Left ventricle myocardium superior (tissue), 1 donor: ENCODE data around the gene ASPG. TPM values are rescaled to one million over a fixed set of nuclear protein-coding genes. Genes with fewer than 3 reads are reported as not detected.

Source experiments
- ATAC-seq: fragments of 200-7000 bp; cut with Tn5 transposase; one replicate; pipeline ENCODE4 v1.9.1; 2020; ENCODE audit warnings: mild to moderate bottlenecking, moderate library complexity
- DNase-seq: peaks from one replicate; pipeline ENCODE4 v3.0.0-alpha.2; 2020
- intact Hi-C: fragments of 100-400 bp; cut with micrococcal nuclease; formaldehyde crosslinking; loops from one replicate; pipeline ENCODE4 v1.11.0; 2022
- total RNA-seq: library from RNA; stranded (reverse); fragmentation: NEBNext Ultra II Directional; extraction: Animal tissue kit (Norgen Biotek cat#: 25700); gene quantifications from one replicate; pipeline ENCODE4 v1.2.1, GENCODE V29; 2021
- donor health status: DM: no; HTN: yes; CAD: no; lungs with severe emphysema.

Gene ASPG
- total RNA-seq, 1 donor from 2014 or later: 28.2 TPM

DNA sequence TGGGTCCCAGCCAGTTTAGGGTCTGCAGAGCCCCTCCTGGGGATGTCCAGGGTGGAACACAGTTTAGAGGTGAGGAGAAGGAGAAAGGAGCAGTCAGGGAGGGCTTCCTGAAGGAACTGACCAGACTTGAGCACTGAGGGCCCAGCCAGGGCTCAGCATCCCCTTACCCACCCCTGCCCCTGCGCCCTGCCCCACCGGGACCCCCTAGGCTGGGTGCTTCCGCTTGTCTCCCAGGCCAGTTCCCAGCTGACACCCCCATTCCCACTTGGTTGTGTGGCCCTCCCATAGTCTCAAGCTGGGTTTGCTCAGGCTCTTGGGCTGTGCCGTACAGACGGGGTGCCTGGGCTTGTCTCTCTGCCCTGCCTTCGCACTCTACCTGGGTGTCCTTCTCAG, 26.6 kb downstream of the ASPG start:
- no peak for ATAC-seq
- no peak for DNase-seq

DNA sequence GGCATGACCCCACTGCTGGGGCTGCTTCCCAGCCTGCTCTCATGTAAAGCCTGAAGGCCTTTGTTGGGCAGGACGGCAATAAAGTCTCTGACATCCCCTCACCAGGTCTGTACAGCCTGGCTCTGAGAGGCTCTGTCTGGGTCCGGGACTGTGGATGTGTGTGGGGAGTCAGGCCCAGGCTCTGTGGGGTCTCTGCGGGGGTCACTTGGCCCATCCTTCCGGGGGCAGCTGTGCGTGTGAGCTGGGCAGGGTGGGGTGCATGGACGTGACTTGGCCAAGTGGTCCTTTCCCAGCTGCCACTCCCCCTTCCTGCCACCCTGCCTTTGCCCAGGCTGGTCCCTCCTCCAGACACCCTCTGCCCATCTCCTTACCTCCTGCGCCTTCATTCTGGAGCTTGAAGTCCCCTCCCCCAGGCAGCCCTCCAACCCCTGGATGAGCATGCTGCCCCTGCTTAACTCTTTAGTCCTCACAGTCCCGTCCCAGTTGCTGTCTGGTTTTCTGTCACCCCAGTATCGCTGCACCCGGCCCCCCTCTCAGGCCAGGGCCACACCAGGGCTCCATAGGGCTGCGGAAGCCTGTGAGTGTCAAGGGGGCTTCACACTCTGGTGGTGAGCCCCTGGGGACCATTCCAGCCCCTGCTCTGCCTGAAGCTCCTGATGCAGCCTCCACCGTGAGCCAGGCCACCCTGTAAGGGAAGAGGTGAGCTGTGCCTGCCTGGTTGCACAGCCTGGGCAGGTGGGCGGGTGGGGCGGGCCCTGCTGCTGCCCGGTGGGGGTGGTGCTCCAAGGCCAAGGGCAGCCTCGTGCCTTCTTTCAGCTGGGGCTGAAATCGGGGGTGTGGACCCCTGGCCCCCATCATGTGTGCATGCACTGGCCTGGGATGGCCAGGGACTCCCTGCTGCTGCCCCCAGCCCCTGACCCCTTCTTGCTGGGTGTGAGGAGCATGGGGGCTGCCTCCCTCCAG, 27.4 kb downstream of the ASPG start:
- intact Hi-C loops: no loop called here
- DNase-seq (peak; percentile 10), ATAC-seq (no peak)

More for the DNA sequence above, 26.6 kb downstream of the ASPG start:
- intact Hi-C loops: no loop called here

DNA sequence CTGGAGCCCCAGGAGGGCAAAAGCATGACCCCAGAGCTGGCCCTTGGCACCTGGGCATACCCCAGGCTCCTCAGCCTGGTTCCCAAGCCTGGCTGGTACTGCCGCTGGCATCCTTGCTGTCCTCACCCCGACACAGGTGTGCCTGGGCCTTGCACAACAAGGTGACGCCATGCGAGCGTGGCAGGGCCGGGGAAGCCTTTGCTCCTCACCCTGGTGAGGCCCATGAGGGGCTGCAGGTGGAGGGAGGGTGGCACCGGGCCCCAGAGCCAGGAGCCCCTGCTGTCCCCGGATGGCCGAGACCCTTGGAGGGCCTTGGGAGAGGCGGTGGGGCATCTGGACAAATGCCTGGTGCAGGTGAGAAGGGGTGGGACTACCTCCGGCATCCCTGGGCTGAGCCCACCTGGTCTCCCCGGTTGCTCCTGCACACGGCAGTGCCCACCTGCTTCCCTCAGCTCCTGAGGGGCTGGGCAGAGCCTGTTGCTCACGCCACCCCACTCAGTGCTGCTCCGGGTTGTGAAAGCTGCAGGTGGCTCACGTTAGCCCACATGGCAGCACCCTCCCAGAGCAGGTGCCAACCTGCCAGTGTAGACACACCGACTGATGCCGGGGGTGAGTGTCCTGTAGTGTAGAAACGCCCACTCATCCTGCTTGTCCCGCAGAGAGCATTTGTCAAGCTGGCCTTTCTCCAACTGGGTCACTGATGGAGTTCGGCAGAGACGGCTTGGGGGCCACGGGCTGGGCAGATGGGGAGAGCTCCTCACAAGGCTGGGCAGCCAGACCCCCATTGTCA, 28.3 kb downstream of the ASPG start:
- DNase-seq (peak; percentile 23), ATAC-seq (no peak)
- intact Hi-C loops: no loop called here

DNA sequence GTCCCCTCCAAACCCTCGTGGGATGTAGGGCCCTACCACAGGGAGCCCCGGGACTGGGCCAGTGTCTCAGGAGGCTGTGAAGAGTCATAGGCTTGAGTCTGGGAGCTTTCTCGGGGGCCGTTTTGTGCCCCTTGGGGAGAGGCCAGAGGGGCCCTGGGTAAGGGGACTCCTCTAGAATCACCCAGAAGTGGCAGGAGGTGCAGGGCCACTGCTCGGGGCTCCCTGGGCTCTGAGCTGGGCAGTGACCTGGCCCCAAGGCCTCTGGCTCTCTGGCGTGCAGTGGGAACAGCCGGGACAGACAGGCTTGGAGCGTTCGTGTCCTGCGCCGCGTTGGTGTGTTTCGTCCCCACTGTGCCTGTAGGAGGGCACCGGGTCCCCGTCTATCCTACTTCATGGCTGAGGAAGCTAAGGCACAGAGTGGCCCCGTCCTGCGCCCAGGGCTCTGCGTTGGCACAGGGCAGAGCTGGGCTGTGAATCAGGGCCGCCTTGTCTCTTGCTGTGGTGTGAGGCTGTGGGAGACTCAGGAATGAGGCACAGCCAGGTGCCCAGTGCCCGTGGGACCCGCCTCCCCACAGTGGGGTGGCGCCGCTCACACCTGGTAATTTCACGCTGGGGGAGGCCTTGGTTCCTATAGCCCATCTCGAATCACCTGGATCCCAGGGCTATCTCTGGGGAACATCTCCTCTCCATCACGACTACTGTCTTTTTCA, 29.1 kb downstream of the ASPG start:
- no peak for ATAC-seq

DNA sequence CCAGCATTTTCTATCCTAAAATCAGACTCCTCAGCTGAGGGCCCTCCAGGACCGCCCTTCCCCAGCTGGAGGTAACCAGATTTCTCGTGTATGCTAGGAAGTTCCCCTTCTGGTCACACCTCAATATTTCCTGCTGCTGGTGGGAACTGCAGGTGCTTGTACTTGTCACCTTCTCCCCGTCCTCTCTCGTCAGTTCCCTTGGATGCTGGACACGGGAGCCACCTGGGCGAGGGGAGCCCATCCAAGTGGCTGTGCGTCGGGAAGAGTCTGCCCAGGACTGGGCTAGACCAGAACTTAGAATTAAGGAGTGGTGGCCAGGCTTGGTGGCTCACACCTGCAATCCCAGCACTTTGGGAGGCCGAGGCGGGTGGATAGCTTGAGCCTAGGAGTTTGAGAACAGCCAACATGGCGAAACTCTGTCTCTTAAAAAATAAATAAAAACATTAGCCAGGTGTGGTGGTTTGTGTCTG, 29.7 kb downstream of the ASPG start:
- ATAC-seq: no peak
- DNase-seq: peak; percentile 15
- intact Hi-C loops: no loop called here

More for the DNA sequence above, 29.1 kb downstream of the ASPG start:
- peak; percentile 24 for DNase-seq
- intact Hi-C loops: no loop called here

DNA sequence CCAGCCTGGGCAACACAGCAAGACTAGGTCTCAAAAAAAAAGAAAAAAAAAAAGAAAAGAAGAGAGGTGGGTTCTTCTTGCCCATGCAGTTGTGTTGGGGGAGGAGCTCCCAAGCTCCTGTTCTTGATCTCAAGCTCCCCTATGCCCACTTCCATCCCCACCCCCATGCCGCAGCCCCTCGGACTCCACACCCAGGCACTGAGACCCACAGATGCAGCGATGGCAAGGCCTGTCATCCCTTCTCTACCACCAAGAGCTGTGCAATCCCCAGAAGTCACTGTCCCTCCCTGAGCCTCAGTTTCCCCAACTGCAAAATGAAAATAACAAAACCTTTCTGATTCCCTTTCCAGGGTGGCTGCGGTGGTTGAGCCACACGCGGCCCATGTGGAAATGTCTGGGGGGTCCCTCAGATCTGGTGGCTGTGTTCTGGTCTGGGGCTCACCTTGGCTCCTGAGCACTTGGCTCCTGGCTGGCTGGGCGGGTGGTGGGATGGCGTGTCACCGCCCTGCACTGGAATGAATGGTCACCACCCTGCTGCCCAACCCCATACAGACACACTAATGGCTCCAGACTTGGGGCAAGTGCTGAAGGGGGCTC, 30.3 kb downstream of the ASPG start:
- intact Hi-C loops: no loop called here
- DNase-seq (peak; percentile 14), ATAC-seq (no peak)

DNA sequence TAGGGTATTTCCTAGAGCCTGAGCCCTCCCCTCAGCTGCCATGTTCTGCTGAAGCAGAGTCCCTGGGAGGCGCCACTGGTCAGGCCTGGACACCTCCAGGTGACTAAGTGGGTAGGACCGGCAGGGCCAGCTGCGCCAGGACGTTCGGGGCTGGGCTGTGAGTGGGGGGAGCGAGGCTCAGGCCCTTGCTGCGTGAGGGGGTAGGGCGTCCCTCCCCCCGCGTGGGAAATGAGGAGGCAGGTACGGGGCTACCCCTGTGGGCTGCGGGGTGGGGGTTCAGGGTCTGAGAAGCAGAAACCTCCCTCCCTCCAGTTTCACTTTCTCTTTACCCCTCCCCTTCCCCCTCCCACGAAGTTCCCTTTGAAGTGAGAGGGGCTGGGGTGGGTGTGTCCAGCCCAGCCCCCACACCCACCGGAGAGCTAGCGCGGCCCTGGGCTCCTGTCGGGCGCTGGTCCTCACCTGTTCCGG, 30.8 kb downstream of the ASPG start:
- DNase-seq (peak; percentile 20), ATAC-seq (no peak)
- intact Hi-C loops: no loop called here

DNA sequence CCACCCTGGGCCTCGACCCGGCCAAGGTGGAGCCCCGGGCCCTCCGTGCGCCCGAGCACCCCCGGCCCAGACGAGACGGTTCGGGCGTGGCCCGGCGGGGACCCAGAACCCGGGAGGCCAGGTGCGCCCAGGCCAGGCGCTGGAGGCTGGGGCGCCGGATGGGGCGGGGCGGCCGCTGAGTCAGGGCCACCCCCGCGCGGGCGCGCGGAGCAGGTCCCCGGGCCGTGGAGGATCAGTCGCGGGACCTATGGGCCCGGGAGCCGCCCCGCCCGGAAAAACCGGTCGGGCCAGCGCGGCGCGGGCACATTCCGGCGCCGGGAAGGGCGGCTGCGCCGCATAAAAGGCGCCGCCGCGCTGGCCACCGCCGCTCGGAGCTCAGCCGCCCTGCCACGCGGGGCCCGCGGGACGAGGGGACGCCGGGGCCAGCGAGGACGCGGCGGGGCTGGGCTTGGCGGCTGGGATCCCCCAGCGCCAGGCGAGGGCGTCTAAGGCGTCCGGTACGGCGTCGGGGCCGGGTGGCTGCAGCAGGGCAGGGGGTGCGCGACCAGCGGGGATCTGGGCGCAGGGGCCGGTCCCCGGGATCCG, 31.3 kb downstream of the ASPG start:
- ATAC-seq (peak; percentile 45), DNase-seq (peak; percentile 26)
- intact Hi-C loops: no loop called here

DNA sequence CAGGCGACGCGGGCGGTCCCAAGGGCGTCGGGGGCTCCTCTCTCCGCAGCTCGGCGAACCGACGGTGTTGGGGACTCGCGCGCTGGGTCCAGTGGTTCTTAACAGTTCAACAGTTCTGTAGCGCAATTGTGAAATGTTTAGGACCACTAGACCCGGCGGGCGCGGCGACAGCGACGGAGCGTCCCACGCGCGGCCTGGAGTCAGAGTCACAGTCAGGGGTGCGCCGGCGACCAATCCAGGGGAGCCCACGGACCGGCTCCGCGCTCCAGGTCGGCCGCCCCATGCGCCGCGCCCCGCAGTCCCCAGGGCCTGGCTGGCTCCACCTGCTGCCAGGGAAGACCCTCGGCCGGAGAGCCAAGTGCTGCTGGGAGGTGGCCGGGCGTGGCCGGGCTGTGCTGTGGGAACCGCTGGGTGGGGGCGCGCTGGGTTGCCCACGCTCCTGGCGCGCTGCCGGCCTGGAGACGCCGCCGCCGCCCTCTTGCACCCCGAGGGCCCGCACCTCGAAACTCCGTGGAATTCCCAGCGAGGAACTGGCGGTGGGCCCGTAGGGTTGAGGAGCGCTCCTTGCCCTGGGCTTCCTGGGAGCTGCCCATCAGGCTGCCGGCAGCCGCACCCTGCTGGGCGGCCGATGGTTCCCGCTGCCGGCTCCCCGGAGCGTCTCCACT, 32.0 kb downstream of the ASPG start:
- DNase-seq (peak; percentile 29), ATAC-seq (no peak)
- intact Hi-C loops: no loop called here

DNA sequence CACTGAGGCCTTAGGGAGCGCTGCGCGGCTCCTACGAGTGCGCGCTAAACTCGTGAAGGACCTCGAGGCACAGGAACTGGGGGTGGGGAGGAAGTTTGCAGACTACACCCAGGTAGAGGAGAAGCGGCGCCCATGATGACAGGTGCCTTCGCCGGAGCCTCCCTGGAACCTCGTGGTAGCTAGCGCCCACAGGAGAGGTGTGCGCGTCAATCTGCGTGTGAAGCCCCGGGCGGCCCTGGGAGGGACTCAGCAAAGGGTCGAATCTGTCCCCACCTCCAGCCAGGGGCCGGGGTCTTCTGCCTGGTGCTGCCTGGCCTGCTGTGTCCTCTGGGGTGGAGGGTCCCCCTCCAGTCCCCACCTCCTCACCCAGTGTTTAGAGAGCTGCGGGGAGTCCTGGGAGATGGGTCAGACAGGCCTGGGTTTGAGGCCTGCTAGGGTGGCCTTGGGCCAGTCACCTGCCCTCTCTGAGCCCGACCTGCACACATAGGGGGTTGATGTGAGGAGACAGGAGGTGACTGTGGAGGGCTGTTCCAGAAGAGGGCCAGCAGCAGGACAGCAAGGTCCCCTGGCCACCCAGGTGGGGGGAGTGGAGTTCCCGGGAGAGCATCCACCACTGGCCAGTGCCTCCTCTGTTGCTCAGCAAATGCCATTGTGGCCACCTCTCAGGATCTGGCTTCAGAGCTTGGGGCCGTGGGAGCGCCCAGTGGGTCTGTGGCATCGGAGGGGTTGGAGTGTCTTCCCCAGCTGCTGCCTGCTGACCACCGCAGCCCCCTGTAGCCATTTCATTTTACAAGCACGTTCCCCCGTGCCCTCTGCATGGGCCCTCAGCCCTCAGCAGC, 32.7 kb downstream of the ASPG start:
- DNase-seq: peak; percentile 20
- intact Hi-C loops: no loop called here
- ATAC-seq: no peak

DNA sequence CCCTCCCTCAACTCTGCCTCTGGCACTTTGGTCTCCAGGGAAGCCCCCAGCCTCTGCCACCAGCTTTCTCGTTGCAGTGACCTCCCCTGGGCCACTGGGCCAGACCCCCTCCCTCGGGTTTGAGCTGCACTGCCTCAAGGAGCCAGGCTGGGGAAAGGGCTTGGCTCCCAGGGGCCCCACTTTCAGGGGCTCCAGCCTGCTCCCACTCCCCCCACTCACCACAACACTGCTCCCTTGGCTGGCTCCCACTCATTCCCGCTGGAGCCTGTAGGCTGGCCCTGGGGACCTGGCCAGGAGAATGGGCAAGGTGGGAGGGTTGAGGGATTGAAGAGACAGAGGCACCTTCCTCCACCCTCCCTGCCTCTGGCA, 33.6 kb downstream of the ASPG start:
- DNase-seq (peak; percentile 10), ATAC-seq (no peak)
- intact Hi-C loops: no loop called here

DNA sequence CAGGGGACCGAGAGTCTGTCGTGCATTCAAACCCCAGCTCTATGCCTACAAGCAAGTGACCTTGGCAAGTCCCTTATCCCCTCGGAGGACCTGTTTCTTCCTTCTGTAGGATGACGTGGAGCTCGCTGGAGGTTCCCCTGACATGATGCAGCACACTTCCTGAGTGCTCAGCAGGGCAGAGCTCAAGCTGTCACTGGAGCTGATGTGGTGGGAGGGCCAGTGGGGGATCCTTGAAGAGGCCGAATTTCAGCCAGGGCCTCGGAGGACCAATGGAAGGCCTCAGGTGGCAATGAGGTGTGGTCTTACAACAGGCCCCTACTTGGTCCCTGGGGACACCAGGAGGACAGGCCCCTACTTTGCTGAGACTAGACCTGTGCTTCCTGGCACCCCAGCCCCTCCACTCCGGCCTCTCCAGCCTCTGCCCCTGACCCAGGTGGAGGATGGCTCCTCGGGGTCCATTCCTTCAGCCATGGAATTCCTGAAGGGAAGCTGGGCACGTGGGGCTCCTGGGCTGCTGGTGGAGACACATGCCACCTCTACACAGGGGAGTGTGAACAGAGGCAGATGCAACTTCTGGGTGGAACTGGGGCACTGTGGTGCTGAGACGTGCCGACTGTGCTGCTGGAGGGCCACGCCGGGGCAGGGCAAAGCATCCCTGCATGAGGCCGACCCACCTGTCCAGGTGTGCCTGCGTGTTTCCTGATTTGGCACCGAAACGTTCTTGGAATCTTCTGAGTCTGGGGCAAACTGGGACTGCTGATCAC, 34.2 kb downstream of the ASPG start:
- peak; percentile 13 for DNase-seq
- intact Hi-C loops: no loop called here
- ATAC-seq: no peak

DNA sequence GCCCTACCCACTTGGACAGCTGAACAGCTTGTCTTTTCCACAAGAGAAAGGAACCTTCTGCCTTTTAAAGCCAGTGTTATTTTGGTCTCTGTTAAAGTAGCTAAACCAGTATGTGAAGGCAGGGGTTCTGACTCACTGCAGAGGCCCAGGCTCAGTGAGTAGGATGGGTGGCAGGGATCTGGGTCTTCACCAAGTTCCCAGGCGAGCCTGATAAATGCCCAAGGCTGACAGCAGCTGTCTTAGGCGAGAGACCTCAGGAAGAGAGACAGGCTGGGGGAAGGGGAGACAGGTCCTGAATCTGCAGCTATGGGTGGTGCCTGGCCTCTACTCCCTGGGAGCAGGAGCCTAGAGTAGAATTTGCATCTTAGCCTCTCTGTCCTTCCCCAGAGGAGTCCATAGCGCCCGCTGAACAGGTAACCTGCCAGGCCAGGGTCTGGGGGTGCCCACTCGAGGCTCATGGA, 34.8 kb downstream of the ASPG start:
- DNase-seq (no peak), ATAC-seq (no peak)
- intact Hi-C loops: no loop called here

DNA sequence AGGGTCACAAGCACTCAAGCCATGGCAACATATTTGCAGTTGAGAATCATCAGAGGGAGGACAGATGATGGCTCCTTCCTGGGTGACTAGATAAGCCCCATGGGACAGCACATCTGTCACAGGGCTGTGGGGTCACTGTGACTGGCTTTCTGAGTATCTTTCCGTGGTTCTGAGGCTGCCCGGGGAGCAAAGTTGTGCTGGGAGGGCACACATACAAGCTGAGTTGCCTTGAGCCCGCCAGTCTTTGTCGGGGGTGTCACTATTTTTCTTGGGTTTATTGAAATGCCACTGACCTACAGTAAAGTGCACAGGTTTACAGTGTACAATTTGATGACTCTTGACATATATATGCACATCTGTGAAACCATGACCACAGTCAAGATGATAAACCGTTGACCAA, 35.6 kb downstream of the ASPG start:
- intact Hi-C loops: no loop called here
- no peak for DNase-seq
- ATAC-seq: no peak

DNA sequence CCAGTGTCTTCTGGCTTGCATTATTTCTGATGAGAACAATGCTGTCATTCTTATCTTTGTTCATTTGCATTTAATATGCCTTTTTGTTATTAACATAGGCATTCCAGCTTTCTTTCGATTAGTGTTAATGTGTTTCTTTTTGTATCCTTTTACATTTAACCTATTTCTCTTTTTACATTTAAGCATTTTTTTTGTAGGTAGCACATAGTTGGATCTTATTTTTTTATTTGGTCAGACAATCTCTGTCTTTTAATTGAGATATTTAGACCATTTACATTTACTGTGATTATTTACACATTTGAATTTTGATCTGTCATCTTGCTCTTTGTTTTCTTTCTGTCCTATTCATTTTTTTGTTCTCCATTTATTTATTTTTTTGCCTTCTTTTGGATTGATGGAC, 38.4 kb downstream of the ASPG start:
- no peak for ATAC-seq
- no peak for DNase-seq
- intact Hi-C loops: no loop called here

DNA sequence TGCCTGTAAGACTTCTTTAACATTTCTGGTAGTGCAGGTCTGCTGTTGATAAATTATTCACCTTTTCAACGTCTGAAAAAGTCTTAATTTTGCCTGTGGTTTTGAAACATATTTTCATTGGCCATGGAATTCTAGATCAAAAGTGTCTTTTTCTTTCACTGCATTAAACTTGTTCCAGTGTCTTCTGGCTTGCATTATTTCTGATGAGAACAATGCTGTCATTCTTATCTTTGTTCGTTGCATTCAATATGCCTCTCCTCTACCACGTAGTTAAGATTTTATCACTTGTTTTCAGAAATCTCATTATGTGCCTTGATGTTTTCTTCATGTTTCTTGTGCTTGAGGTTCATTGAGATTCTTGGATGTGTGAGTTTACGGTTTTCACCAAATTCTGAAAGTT, 39.5 kb downstream of the ASPG start:
- intact Hi-C loops: no loop called here
- DNase-seq: no peak
- ATAC-seq: no peak

DNA sequence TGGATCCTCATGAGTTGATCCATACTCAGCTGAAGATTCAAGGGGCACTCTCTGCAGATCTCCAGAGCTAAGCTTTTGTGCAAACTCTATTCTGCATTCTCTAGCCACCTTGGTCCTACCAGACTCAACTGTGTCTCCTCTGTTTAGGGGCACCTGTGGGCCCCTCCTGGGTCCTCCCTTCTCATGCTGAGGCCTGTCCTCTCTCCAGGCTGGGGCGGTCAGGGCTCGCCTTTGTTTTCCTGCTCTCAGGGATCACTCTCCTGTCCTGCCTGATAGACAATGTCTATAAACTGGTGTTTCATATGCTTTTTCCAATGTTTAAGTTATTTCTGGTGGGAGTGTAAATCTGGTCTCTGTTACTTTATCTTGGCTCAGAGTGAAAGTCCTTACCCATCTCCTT, 41.3 kb downstream of the ASPG start:
- DNase-seq (no peak), ATAC-seq (no peak)
- intact Hi-C loops: no loop called here
